Osteoblast (primary cell): ENCODE measurements around the gene GALNT2. TPM values are rescaled to one million over a fixed set of nuclear protein-coding genes. Genes with fewer than 3 reads are reported as not detected.
A peak's percentile ranks its signal among the peaks of the same experiment; 100 is the strongest.

Experiments used
- DNase-seq: peaks from one replicate; pipeline ENCODE4 v3.0.0; 2011; ENCODE audit warnings: low spot score, mixed read lengths; ENCODE audit not compliant: insufficient read length; ENCODE audit errors: missing footprints
- H2AFZ ChIP-seq: 2 replicates; pipeline ENCODE4 v1.6.0; 2011; ENCODE audit warnings: mild to moderate bottlenecking, low read length
- H3K27ac ChIP-seq: 2 replicates; pipeline ENCODE4 v1.5.1; 2011; ENCODE audit warnings: mild to moderate bottlenecking, low read depth, low read length, moderate library complexity
- H3K27me3 ChIP-seq: 2 replicates; pipeline ENCODE4 v1.6.0; 2012; ENCODE audit warnings: mild to moderate bottlenecking, control low read depth, inconsistent platforms, low read length, moderate library complexity; ENCODE audit not compliant: insufficient read depth
- H3K36me3 ChIP-seq: 2 replicates; pipeline ENCODE4 v1.5.1; 2011; ENCODE audit warnings: mild to moderate bottlenecking, low read length, control low read depth, moderate library complexity; ENCODE audit not compliant: insufficient read depth
- H3K4me1 ChIP-seq: 2 replicates; pipeline ENCODE4 v1.5.1; 2011; ENCODE audit warnings: mild to moderate bottlenecking, low read length, control low read depth, moderate library complexity; ENCODE audit not compliant: insufficient read depth
- H3K4me2 ChIP-seq: 2 replicates; pipeline ENCODE4 v1.6.0; 2011; ENCODE audit warnings: mild to moderate bottlenecking, low read length; ENCODE audit not compliant: insufficient read depth
- H3K4me3 ChIP-seq: fragments of 200-600 bp; sonication (generic); 3 replicates; pipeline ENCODE4 v1.5.1; 2012; ENCODE audit warnings: mild to moderate bottlenecking, low read length, inconsistent platforms; ENCODE audit not compliant: insufficient read depth
- H3K79me2 ChIP-seq: 2 replicates; pipeline ENCODE4 v1.6.0; 2012; ENCODE audit warnings: mild to moderate bottlenecking, low read length, control low read depth, inconsistent platforms; ENCODE audit not compliant: insufficient read depth
- H3K9me3 ChIP-seq: 2 replicates; pipeline ENCODE4 v1.5.1; 2011; ENCODE audit warnings: low read depth, low read length, control low read depth
- H4K20me1 ChIP-seq: 2 replicates; pipeline ENCODE4 v1.6.0; 2012; ENCODE audit warnings: mild to moderate bottlenecking, low read length, control low read depth; ENCODE audit not compliant: insufficient read depth
- total RNA-seq: library from RNA; depleted of rRNA; stranded (reverse); fragments of >200 nt; gene quantifications from 2 replicates; pipeline ENCODE4 v1.2.3, GENCODE V29; 2012
- TF ChIP-seq, protein P1 (sequence below): IDR thresholded peaks from 2 replicates; pipeline ENCODE4 v1.5.1; 2011; ENCODE audit warnings: mild to moderate bottlenecking, low read depth, low read length, moderate library complexity; ENCODE audit errors: extremely low read depth

Gene GALNT2
- total RNA-seq, 1 donor, result 83.2 TPM

DNA sequence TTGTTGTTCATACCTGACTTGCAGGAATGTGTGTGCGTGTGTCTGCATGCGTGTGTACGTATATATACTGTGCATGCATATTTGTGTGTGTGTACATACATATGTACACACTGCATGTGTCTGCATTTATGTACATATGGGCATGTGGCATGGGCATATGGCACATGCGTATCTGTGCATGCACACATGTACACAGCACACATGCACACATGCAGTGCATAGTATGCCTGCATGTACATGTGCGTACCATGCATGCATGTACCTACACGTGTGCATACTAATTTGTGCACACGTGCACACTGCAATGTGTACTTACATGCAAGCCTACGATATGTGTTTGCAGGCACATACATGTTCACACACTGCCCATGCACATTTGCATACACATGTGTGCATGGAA is 43.9 kb downstream of the GALNT2 start:
- Histone ChIP-seq H3K9me3 (no peaks in the 10 kb centered on the region), H4K20me1 (peaks cover 49% of the 10 kb centered on the region), H3K27ac (no peak overlapping the region), H3K79me2 (peaks cover 95% of the 10 kb centered on the region), H3K4me1 (peaks cover 33% of the 10 kb centered on the region), H3K4me3 (no peak overlapping the region), H3K4me2 (no peak overlapping the region), H3K36me3 (peaks cover 16% of the 10 kb centered on the region), H2AFZ (no peak overlapping the region), H3K27me3 (no peaks in the 10 kb centered on the region)
- TF ChIP-seq, protein P1, sequence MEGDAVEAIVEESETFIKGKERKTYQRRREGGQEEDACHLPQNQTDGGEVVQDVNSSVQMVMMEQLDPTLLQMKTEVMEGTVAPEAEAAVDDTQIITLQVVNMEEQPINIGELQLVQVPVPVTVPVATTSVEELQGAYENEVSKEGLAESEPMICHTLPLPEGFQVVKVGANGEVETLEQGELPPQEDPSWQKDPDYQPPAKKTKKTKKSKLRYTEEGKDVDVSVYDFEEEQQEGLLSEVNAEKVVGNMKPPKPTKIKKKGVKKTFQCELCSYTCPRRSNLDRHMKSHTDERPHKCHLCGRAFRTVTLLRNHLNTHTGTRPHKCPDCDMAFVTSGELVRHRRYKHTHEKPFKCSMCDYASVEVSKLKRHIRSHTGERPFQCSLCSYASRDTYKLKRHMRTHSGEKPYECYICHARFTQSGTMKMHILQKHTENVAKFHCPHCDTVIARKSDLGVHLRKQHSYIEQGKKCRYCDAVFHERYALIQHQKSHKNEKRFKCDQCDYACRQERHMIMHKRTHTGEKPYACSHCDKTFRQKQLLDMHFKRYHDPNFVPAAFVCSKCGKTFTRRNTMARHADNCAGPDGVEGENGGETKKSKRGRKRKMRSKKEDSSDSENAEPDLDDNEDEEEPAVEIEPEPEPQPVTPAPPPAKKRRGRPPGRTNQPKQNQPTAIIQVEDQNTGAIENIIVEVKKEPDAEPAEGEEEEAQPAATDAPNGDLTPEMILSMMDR, result no peak
- DNase-seq, result no peak

DNA sequence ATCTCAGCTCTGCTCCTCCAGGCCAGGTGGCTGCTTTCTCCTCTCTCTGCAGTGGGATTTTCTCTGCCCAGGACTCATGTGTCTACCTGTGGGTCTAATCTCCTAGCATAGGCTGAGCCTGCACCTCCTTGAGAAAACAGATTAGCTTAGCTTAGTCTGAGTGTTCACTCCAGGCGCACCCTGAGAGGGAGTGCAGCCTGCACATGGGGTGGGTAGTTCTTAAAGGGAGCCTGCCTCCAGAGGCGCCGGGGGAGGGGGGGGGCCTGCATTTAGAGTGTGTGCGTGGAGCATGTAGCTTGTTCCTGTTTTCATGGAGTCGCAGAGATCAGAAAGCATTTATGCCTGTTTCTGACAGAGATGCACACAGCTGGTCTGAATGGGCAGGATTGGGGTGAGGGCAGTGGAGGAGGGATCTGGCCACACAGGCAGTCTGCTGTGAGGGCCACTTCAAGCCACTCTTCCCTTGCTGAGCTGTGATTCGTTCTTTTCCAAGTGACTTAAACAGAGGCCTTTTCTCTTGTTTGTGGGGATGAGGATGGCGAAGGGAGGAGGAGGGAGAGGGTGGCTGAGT is 45.2 kb downstream of the GALNT2 start:
- Histone ChIP-seq H3K27ac (peak overlapping the region; percentile 41), H3K4me1 (peaks cover 25% of the 10 kb centered on the region), H3K9me3 (no peaks in the 10 kb centered on the region), H4K20me1 (peaks cover 38% of the 10 kb centered on the region), H3K27me3 (no peaks in the 10 kb centered on the region), H3K4me2 (no peak overlapping the region), H3K79me2 (peaks cover 94% of the 10 kb centered on the region), H2AFZ (no peak overlapping the region), H3K36me3 (peaks cover 18% of the 10 kb centered on the region), H3K4me3 (no peak overlapping the region)
- DNase-seq, result no peak
- TF ChIP-seq, protein P1, result no peak

DNA sequence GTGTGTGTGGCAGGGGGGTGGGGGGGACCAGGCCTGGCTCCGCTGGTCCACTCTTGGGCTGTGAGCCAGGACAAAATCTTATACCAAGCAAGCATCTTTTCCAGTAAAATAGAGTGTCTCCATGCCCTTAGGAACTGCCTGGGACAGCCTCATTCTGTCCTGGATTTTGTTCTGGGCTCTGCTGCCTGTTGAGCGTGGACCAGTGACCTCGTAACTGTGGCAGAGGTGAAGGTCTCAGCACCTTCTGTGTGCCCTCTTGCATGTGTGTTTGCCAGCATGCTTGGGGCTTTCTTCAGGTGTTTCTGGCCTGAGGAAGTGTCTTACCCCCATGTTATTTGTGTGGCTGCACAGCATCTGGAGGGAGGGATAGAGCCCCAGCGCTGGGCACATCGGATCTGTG is 45.7 kb downstream of the GALNT2 start:
- Histone ChIP-seq H3K4me2 (no peak overlapping the region), H4K20me1 (peaks cover 36% of the 10 kb centered on the region)
- DNase-seq, result no peak

DNA sequence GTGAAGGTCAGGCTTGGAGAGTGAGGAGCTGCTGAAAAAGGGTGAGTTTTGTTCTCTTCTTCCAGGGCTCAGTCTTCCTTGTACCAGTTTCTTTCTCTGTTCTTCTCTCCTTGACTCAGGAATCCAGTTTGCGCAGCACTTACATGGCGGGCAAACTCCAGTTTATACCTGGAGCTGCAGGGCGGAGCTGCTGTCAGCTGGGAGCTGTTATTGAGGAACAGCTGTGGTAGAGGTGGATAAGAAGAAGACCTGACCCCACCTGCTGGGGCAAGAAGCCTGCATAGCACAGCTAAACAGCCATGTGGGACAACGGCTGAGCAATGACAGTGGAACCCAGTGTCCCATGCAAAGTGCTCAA is 46.2 kb downstream of the GALNT2 start:
- Histone ChIP-seq H3K4me3 (no peak overlapping the region), H3K4me1 (peaks cover 23% of the 10 kb centered on the region), H2AFZ (no peak overlapping the region), H3K9me3 (no peaks in the 10 kb centered on the region), H3K79me2 (peaks cover 94% of the 10 kb centered on the region), H3K36me3 (peaks cover 18% of the 10 kb centered on the region), H4K20me1 (peaks cover 32% of the 10 kb centered on the region), H3K4me2 (peak overlapping the region; percentile 79), H3K27me3 (no peaks in the 10 kb centered on the region), H3K27ac (peak overlapping the region; percentile 97)
- TF ChIP-seq, protein P1, result no peak
- DNase-seq, result no peak

More for the DNA sequence above, 45.7 kb downstream of the GALNT2 start:
- H3K27ac ChIP-seq, result peak overlapping the region; percentile 97
- no peak overlapping the region for H3K4me3 ChIP-seq
- H3K79me2 ChIP-seq, result peaks cover 94% of the 10 kb centered on the region
- H3K27me3 ChIP-seq, result no peaks in the 10 kb centered on the region
- H2AFZ ChIP-seq, result no peak overlapping the region
- TF ChIP-seq, protein P1, result no peak
- H3K36me3 ChIP-seq, result peaks cover 18% of the 10 kb centered on the region
- no peaks in the 10 kb centered on the region for H3K9me3 ChIP-seq
- peaks cover 23% of the 10 kb centered on the region for H3K4me1 ChIP-seq
